Measurements from ENCODE around the gene FMOD. TPM values are rescaled to one million over a fixed set of nuclear protein-coding genes. Genes with fewer than 3 reads are reported as not detected.

The FMOD gene
- total RNA-seq, 1 donor from 2014 or later, result 0.17 TPM

GRCh38 chr1:203381151-203381751 is 30.3 kb upstream of the FMOD start:
- H3K4me3 ChIP-seq (ENCODE audit: low read depth, low read length), result no peak overlapping the region
- DNase-seq (ENCODE audit: low read depth), result no peak
- no peak for TF ChIP-seq CTCF (conservative IDR thresholded peaks at IDR 0.05; ENCODE audit: low read depth, low read length)

- TF ChIP-seq CTCF (conservative IDR thresholded peaks at IDR 0.05; ENCODE audit: low read depth, low read length), result no peak
- no peak for DNase-seq (ENCODE audit: low read depth)
- no peak overlapping the region for H3K4me3 ChIP-seq (ENCODE audit: low read depth, low read length)
Observed at GRCh38 chr1:203380420-203381150, 29.7 kb upstream of the FMOD start.

GRCh38 chr1:203379825-203380224 is 28.9 kb upstream of the FMOD start:
- H3K4me3 ChIP-seq (ENCODE audit: low read depth, low read length), result no peak overlapping the region
- TF ChIP-seq CTCF (conservative IDR thresholded peaks at IDR 0.05; ENCODE audit: low read depth, low read length), result no peak
- no peak for DNase-seq (ENCODE audit: low read depth)

GRCh38 chr1:203378556-203379245 is 27.8 kb upstream of the FMOD start:
- no peak for TF ChIP-seq CTCF (conservative IDR thresholded peaks at IDR 0.05; ENCODE audit: low read depth, low read length)
- DNase-seq (ENCODE audit: low read depth), result no peak
- H3K4me3 ChIP-seq (ENCODE audit: low read depth, low read length), result no peak overlapping the region

GRCh38 chr1:203373991-203374390 is 23.1 kb upstream of the FMOD start:
- H3K4me3 ChIP-seq (ENCODE audit: low read depth, low read length), result no peak overlapping the region
- no peak for DNase-seq (ENCODE audit: low read depth)
- no peak for TF ChIP-seq CTCF (conservative IDR thresholded peaks at IDR 0.05; ENCODE audit: low read depth, low read length)

- H3K4me3 ChIP-seq (ENCODE audit: low read depth, low read length), result no peak overlapping the region
- TF ChIP-seq CTCF (conservative IDR thresholded peaks at IDR 0.05; ENCODE audit: low read depth, low read length), result no peak
- DNase-seq (ENCODE audit: low read depth), result no peak
Observed at GRCh38 chr1:203373002-203373401, 22.1 kb upstream of the FMOD start.
